GM19438 (cell line): ENCODE results near the gene CST5.
"Not testable (repeated sequence)": the region's sequence is repeated elsewhere in the genome, so short reads cannot be mapped to it uniquely, and the experiment has no call there.

Source experiments
- ATAC-seq: cut with Tn5 transposase; IDR thresholded peaks from one replicate; pipeline ENCODE4 v1.9.1; 2021; ENCODE audit warnings: low read depth; ENCODE audit not compliant: unreplicated experiment

Gene CST5

DNA sequence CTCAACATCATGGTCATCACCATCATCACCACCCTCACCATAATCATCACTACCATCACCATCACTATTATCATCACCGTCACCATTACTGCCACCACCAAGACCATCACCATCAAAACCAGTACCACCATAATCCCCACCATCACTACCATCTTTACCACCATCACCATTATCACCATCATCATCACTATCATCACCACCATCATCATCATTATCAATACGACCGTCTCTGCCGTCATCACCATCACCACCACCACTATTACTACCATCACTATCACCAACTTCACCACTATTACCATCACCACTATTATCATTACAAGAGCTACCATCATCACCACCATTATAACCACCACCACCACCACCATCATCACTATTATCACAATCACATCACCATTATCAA lies 11.3 kb upstream of the CST5 start:
- not testable (repeated sequence) for ATAC-seq

DNA sequence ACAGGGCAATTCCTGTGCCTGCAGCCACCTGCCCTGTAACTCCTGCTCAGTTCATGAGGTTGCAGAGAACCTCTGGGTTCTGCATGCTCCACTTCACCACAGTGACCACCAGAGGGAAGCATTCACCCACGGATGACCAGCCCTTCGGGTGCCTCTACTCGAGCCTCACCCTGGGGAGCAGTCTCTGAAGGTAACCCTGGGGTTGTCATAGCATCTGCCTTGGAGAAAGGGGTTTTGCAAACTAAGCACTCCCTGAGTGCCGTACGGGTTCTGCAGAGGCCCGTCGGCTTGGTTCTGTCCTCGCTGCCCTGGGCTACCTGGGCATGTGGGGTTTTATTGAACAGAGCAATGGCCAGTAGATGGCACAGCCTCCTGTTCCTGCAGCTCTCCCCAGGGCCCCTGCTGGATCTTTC lies 10.2 kb upstream of the CST5 start:
- no peak for ATAC-seq

GRCh38 chr20:23887856-23888255 lies 8.3 kb upstream of the CST5 start:
- ATAC-seq, result no peak

- no peak for ATAC-seq
Measured at GRCh38 chr20:23884771-23885162, 5.2 kb upstream of the CST5 start.

- ATAC-seq, result no peak
Measured at GRCh38 chr20:23884136-23884770, 4.7 kb upstream of the CST5 start.

- ATAC-seq, result no peak
Measured at GRCh38 chr20:23881371-23881770, 1.8 kb upstream of the CST5 start.

DNA sequence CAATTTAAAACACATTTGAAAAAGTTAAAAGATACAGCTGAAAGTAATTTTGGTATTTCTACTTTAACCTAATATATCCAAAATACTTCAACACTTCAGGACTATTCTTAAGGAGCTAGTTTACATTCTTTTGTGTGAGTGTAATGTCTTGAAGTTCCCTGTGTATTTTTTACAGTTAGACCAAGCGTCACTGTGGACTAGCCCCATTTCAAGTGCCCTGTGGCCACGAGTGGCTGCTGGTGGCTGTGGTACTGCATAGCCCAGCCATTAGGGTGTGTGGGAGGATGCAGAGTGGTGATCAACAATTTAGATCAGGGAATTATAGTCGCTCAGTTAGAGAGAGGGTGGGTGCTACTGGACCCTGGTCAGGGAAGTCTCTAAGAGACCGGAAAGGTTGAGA lies 869 bp upstream of the CST5 start:
- ATAC-seq, result no peak

GRCh38 chr20:23879811-23880374 lies 345 bp upstream of the CST5 start:
- ATAC-seq, result no peak

DNA sequence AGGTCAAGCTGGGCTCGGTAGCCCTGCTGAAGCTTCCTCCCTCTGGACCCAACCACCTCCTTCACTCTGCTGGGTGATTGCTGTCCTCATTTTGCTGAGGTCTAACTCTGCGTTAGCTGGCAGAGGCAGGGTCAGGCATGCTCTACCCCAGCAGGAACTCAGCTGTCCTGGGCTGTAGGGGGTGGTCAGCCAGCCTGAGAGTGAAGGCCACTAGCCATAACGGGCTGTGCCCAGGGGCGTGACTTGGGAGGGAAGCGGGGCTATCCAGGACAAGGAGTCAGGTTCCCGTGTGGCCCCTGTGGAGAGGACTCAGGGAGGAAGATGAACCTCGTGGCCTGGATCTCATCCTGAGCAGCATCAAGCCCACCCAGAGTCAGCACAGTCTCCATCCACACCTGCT lies 761 bp downstream of the CST5 start:
- no peak for ATAC-seq

GRCh38 chr20:23878016-23878542 lies 1.5 kb downstream of the CST5 start:
- ATAC-seq, result not testable (repeated sequence)

DNA sequence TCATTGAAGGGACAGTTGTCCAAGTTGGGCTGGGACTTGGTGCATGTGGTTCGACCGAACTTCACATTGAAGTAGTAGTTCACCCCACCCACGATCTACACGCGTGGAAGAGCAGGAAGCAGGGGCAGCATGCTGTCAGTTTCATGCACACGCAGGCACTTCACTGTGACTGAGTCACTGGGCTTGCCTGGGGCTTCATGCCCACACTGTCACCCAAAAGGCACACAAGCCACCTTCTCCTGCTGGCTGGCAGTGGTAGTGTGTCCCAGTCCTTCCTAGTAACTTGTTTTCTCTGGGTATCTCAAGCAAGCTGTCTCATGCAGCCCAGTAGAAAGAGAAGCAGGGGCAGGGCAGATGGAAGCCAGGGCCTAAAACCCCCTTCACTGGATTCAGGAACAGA lies 2.0 kb downstream of the CST5 start:
- ATAC-seq, result no peak

GRCh38 chr20:23875606-23876237 lies 3.8 kb downstream of the CST5 start:
- no peak for ATAC-seq

- no peak for ATAC-seq
Measured at GRCh38 chr20:23874747-23875146, 4.8 kb downstream of the CST5 start.

DNA sequence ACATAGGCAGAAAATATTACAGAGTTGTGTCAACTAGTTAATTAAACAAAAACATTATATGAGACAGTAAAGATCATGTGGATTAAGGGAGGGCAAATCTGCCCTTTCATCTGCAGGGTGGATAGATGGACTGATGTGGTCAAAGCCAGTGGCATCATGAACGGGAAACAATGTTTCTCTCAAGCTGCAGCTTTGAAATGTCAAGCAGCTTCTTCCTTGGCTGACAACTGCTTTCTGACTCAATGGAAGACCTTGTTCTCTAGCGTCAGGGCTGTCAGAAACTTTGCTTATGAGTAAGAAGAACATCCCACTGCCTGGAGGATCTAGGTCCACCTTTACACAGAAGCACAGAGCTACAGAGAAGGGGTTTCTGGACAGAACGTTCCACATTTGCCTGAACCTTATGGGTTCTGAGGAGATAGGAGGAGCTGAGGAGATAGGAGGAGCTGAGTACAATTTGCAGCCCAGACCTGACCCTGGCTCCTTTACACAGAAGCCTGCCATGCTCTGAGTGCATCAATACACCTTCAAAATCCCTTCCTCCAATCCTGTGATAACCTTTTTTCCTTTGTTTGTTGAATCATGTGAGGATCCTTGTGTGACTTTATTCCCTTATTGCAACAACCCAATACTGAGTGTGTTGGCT lies 6.1 kb downstream of the CST5 start:
- no peak for ATAC-seq

- no peak for ATAC-seq
Measured at GRCh38 chr20:23872065-23872464, 7.5 kb downstream of the CST5 start.

DNA sequence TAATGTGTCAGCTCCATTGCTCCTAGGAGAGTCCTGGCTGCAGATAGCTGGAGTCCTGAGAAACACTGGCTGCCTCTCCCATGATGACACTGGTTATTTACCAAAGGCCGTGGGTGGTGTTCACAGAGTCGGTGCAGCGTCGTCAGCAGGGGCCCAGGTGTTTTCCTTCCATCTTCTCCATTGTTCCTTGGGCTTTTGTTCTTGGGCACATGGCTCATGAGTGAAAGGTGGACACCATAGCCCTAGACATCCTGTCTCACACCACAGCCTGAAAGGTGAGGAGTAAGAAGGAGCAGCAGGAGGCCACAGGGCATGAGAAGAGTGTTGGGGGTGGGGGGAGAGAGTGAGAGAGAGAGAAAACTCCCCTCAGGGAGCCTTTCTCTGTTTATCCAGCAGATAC lies 9.1 kb downstream of the CST5 start:
- ATAC-seq, result no peak

- ATAC-seq, result no peak
Measured at GRCh38 chr20:23869520-23869919, 10.0 kb downstream of the CST5 start.

GRCh38 chr20:23868321-23868720 lies 11.2 kb downstream of the CST5 start:
- ATAC-seq, result no peak

GRCh38 chr20:23867152-23867776 lies 12.3 kb downstream of the CST5 start:
- no peak for ATAC-seq

GRCh38 chr20:23860771-23861170 lies 18.8 kb downstream of the CST5 start:
- not testable (repeated sequence) for ATAC-seq

GRCh38 chr20:23857962-23858595 lies 21.5 kb downstream of the CST5 start:
- no peak for ATAC-seq
